GM21526 (cell line): ENCODE measurements around the gene ZNF516.

Experiments used
- ATAC-seq: cut with Tn5 transposase; IDR thresholded peaks from one replicate; pipeline ENCODE4 v1.9.1; 2021; ENCODE audit warnings: moderate library complexity; ENCODE audit not compliant: unreplicated experiment, low FRiP score

Gene ZNF516

DNA sequence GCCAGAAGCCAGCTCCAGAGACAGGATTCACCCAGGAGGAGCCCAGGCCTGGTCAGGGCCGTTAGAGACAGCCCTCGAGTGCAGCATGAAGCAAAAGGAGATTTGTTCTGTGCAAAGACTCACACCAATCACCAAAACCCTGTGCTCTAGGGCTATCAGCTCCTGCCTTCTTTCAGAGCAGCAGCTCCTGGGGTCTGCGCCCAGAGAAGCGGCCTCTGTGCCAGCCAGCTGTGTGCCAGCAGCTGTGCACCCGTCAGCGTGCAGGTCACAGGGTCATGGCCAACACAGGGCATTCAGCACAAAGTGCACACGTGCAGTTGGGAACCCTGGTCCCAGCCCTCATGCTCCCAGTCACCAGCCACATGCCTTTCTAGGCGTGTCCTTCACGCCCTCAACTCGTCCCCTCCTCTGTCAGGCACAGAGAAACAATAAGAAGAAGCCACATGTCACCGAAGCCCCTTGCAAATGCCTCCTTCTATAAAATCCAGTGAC, 49.3 kb downstream of the ZNF516 start:
- no peak for ATAC-seq

- no peak for ATAC-seq
Measured at GRCh38 chr18:76445275-76445674, 49.8 kb downstream of the ZNF516 start.

GRCh38 chr18:76444446-76445105, 50.5 kb downstream of the ZNF516 start:
- ATAC-seq, result no peak

DNA sequence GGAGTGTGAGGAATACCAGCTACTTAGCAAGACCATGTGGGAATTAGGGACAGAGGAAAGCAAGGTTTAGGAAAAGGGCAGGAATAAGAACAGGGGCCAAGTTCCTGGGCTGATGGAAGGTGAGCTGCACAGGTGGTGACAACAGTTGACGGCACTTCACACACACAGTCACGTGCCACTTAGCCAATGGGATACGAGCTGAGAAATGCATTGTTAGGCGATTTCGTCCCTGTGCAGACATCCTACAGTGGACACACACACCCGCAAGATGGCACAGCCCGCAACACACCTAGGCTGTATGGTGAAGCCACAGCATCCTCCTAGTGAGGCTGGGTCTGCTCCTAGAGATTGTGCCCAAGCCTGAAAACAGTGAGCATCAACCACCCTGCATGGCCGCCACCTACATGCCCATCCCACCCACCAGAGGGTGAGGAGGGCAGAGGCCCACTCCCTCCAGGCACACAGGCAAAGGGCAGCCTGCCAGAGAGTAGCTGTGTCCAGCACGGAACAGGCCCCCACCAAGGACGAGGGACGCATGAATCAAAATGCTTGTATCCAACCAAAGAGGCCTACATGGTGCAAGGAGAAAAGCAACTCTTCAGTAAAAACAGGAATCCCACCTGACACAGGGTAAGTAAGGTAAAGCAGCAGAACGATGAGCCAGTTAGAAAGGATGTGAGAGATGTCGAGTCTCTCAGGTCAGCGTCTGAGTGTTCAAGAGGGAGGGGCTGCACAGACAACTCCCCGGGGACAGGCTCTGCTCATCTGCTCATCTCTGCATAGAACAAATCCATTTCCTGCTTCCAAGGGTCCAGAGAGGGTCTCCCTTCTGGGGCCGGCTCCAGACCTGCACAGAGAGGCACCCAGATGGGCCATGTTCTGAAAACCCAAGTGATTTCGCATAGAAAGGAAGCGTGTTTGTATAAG, 51.3 kb downstream of the ZNF516 start:
- ATAC-seq, result no peak

- no peak for ATAC-seq
Measured at GRCh38 chr18:76442413-76443171, 52.5 kb downstream of the ZNF516 start.

GRCh38 chr18:76441668-76442412, 53.2 kb downstream of the ZNF516 start:
- ATAC-seq, result no peak

DNA sequence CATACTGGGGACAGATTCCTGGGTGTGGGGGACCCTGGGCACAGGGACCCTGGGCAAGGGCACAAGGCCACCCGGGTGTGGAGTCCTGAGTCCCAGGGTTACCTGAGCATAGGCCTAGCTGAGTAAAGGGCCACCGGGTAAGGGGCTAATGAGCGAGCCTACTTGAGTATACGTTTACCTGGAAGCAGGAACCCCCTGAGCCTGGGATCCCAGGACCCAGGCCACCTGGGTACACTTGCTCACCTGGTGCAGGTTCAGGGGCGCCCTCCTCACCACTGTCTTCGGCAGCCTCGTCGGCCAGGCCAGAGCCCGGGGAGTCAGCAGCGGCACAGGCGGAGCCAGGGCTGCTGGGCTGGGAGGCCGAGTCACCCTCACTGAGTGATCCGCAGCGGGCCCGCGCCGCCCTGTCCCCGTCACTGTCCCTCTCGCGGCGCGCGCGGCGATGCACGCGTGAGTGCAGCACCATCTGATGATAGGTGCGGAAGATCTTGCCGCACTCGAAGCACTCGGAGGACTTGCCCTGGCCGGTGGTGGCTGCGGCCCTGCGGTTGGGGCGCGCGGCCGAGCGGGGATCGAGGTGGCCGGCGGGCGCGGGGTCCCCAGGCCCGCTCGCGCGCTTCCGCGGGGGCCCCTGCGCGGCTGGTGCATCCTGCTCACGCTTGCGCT, 53.9 kb downstream of the ZNF516 start:
- no peak for ATAC-seq

DNA sequence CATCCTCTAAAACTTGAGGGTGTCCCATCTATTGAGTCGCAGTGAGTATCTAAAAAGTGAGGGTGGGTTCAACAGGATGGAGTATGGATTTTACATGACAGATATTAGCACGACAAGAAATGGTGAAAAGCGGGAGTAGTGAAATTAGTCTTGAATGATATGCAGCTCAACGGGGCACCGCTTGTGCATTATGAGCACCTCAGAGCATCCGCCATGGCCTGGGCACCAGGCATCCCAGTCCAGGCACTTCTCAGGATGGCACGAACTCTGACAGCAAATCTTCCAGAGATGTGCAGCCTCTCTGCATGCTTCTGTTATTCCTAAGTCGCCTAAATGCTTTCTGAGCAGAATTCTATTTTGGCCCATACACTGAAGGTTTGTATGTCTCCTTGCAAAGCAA, 57.1 kb downstream of the ZNF516 start:
- no peak for ATAC-seq

GRCh38 chr18:76437011-76437410, 58.0 kb downstream of the ZNF516 start:
- no peak for ATAC-seq

- no peak for ATAC-seq
Measured at GRCh38 chr18:76436342-76436741, 58.7 kb downstream of the ZNF516 start.

DNA sequence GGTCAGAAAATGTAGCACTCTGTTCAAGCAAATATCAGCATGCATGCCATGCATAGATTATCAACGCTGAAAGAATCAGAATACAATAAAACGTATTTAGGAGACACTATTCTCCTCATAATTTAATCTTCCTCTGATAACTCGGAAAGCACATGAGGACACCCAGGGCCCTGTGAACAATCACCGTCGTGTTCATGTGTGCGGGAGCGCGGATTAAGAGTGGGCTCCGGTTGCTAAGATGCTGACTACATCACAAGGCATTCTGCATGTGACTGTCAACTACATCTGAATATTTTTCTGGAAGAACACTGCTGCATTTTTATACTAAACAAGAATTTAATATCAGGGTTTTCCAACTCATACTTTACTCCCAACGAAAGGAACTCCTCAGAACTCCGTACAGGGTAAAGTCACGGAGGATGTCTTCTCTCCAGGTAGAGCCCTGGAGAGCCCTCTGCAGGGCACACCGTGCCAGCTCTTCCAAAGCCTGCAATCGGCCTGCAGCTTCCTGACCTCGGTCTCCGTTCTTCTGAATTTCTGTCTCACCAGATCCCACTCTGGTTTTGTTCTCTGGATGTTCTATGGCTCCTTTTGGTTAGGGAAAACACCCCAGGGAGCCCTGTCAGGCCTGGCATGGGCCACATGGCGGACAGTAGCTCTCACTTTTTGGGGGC, 59.6 kb downstream of the ZNF516 start:
- no peak for ATAC-seq

DNA sequence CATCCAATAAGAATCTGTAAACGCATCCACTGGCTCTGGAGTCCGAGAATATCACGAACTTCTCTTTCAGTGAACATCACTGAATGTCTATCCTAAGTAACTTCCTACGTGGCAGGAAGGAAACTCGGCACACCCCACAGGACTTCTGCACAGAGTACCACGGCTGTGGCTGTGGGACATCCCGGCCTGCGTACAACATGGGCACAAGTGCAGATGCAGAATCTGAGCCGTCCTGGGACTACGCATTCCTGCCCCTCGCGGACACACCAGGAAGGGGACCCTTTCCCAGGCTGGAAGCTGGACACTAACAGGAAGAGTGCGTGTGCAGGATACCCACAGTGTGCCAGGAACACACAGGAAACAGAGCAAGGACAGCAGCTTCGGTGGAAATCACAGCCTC, 60.6 kb downstream of the ZNF516 start:
- ATAC-seq, result no peak

- ATAC-seq, result no peak
Measured at GRCh38 chr18:76433788-76434187, 61.3 kb downstream of the ZNF516 start.

DNA sequence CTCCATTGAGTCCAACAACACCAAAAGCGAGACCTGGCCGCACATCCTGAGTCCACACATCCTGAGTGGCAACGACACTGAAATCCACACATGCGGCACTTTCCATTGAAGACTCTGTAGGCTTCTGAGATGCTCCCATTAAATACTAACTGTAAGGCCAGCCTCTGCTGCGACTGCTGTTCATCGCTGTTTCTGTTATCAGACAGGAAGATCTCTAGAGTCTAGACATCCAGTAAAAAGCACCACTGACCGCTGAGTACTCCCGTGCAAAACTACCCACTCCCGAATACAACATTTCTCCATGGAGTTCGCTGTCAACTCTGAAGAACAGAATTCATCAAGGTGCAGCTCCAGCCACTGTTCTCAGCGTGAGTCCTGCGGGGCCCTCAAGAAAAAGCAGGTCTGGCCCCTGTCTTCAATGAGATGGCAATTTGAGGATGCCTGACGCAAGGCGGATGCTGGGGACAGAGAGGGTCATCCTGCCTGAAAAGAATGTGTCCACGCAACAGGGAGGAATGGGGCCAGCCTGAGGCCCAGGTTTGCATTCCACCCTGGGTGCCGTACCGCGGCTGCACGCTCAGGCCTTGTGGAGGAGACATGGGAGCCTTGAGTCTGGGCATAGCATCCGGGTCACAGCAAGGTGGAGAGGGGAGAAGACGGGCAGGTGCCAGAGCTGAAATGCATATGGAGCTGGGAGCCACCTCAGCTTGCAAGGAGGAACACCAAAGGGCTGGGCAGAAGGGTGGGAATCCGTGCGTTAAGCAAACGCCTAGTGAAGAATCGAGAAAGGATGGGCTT, 61.9 kb downstream of the ZNF516 start:
- no peak for ATAC-seq

GRCh38 chr18:76432274-76432755, 62.7 kb downstream of the ZNF516 start:
- no peak for ATAC-seq

DNA sequence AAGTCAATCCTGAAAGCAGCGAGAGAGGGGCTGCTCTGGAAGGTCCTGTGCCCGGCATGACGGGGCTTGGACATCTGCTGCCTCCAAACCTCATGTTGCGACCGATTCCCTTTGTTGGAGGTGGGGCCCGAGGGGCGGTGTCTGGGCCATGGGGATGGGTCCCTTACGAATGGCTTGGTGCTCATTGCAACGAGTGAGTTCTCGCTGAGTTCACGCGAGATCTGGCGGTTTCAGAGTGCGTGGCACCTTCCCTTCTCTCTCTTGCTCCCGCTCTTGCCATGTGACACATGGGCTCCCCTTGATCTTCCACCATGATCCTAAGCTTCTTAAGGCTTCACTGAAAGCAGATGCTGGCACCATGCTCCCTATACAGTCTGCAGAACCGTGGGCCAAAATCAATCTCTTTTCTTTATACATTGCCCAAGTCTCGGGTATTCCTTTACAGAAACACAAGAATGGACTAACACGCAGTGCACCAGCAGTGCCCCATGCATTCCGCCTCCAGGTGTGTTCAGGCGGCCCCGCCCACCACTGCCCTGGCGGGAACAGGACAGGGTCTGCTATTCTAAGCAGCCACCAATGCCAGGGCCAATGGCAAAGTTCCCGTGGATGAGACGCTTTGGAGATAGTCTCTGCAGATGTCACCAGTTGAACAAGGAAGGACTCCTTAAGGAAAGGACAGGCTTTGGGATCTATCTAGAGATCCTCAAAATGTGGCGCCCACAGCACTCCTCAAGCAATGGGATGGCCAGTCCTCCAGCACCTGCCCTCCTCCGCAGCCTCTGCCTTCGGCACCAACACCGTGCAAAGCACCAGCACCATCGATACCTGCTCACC, 63.4 kb downstream of the ZNF516 start:
- ATAC-seq, result no peak

GRCh38 chr18:76430636-76431035, 64.4 kb downstream of the ZNF516 start:
- no peak for ATAC-seq
